GM18511 (cell line): ENCODE measurements around the gene HPS3.
A peak's percentile ranks its signal among the peaks of the same experiment; 100 is the strongest.

ENCODE experiments used
- ATAC-seq: cut with Tn5 transposase; IDR thresholded peaks from one replicate; pipeline ENCODE4 v1.9.1; 2021; ENCODE audit warnings: mild to moderate bottlenecking, moderate library complexity; ENCODE audit not compliant: unreplicated experiment

HPS3 gene

DNA sequence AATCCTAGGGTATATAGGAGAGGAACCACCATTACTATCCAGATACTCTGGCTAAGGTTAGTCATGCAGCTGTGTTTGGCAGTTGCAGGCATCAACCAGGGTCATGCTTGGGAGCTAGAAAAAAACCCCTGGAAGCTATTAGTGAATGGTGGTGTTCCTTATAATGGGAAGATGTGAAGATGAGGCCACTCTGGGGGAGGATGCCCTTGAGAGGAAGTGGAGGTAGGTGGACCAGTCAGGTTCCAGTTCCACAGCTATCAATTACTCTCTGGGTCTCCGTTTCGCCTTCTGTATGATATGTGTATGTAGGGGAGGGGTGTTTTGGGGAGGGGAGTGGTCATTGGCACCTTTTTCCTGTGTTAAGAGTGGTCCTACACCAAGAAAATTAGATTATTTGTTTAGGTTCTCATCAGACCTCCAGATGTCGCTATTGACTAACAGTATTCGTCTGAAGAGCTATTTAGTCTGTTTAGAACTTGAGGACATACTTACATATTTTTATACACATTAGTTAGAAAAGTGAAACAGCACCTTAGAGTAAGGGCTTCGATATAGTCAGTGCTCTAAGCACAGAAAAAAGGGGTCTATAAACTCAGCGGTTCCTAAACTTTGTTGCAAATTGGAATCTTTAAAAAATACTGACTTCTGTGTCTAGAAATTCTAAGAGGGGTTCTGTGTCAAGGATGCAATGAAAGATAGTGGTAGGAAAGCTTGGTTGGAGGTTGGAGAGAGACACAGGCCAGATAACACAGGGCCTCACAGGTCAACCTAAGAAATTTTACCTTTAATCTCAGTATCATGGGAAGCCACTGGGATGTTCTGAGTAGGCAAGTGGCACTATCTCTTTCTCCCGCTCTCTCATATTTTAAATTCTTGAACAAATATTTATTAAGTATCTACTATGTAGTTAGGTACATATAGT, 9.1 kb upstream of the HPS3 start:
- ATAC-seq = peak; percentile 76

DNA sequence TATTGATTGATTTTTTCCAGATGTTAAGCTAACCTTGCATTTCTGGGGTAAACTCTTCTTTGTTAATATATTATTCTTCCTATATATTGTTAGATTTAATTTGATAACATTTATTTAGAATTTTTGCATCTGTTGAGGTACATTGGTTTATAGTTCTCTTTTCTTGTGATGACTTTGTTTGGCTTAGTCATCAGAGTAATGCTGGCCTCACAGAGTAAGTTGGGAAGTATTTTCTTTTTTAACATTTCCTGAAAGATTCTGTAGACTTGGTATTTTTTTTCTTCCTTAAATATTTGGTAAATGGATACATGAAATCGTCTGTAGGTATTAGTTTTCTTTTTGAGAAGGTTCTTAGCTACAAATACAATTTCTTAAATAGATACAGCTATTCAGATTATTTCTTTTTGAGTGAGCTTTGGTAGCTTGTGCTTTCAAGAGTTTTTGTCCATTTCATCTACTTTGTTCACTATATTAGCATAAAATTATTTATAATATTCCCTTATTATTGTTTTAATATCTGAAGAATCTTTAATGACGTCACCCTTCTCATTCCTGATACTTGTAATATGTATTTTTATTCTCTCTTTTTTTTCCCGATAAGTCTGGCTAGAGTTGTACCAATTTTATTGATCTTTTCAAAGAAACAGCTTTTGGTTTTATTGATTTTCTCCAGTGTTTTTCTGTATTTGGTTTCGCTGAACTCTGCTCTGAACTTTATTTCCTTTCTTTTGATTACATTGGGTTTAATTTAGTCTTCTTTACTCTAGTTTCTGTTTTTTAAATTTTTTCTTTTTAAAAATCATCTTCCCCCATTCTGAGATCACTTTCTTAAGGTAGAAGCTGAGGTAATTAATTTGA, 6.5 kb upstream of the HPS3 start:
- no peak for ATAC-seq

DNA sequence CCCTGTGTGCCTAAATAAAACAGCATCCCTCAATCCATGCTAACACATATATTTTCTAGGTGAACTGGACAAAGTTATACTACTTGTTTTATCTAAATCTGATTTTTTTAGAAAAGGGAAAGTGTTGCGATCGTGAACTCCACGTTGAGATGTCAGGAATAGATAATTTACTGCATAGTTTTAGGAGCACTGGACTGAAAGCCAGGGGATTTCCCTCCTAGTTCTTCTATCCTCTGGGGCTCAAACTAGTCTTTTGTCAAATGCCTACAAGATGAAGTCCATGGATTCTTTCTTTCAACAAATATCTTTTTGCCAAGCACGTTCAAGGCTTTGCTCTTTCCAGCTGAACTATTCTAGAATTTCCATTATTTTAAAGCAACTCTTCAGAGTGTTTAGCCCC, 617 bp upstream of the HPS3 start:
- ATAC-seq = peak; percentile 6

DNA sequence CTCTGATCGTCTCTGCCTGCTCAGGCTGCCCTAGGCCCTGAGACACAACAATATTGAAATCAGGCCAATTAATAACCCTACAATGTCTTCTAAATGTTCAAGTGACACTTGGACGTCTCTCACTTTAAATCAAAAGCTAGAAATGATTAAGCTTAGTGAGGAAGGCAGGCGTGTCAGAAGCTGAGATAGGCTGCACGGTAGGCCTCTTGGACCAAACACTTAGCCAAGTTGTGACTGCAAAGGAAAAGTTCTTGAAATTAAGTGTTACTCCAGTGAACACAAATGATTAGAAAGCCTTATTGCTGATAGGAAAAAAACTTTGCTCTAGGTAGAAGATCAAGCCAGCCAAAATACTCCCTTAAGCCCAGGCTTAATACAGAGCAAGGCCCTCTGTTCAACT, 2.2 kb downstream of the HPS3 start:
- no peak for ATAC-seq

DNA sequence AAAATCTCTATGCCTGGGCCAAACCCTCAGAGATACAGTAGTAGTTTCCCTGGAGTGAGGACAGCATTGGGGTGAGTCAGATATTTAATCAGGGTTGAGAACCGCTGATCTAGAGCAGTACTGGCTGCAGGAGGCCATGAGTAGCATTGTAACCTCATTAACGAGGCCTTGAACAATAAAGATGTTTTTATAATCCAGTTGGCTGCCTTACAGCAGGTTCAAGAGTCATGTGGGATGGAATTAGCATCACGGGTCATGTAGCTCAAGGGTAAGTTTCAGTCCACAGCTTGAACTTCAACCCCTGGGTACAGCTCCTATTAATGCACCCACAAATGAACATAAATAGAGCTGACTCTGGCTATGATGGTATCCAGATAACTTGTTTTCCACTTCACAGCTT, 5.1 kb downstream of the HPS3 start:
- ATAC-seq = no peak

DNA sequence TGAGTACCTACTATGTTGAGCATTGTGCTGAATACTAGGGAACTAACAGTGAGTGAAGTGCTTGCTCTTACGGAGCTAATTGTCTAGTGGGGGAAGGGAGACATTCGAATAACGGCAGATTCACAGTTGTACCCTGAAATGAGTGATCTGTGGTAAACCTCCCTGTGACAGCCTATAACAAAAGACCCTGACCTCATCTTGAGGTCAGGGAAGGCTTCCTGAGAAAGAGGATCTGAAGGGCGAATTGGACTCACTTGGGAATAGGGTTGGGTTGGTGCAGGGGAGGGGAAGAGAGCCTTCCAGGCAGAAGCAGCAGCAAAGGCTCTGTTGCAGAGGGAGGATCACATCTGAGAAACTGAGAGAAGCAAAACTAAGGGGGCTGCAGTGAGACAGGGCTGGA, 13.2 kb downstream of the HPS3 start:
- ATAC-seq = no peak

DNA sequence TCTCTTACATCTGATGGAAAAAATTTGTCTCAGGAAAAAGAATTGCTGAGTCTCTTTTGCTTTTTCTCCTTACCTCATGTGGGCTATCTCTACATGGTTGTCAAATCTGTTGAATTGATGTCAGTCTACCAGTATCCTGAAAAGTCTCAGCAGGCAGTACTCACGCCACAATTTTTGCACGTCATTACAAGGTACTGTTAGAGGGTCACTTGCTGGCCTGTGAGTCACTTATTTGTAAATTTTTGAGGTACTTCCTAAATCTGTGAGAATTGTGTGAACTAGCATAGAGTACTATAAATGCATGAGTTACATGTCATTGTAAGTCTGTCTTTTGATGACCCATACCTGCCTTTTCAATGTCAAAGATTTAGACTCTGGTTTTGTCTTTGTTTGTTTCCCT, 15.9 kb downstream of the HPS3 start:
- ATAC-seq = peak; percentile 35

DNA sequence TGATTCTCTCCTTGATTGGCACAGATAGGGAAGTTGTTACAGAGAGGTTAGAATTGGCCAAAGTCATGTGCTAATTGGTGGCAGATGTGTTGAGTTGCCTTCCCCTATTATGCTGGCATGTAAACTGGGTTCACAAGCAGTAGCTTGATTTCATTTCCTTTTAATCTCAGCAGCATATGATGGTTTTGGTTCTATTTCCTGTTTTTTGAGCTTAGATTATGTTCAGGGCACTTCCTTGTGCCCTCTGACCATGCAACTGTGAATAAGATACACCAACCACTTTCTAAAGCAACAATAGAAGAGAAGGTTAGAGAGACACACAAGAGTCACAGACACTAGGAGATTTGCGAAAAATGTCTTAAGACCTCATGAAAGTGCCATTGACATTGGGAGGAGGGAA, 16.5 kb downstream of the HPS3 start:
- ATAC-seq = peak; percentile 90

DNA sequence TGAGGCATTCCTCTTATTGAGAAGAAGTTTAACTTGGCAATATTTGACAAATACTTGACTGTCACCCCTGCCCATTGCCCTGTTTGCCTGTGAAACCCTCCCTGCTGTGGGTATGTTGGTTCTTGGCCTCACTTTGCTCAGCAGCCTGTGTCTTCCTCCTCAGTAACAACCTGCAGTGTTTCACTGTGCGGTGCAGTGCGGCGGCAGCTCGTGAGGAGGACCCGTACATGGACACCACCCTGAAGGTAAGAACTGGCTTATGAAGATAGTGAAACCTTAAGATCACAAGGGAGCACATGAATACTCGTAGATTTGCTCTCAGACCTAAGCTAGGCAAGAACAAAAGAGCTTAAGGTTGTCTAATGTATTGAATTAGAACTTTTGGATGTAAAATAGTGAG, 21.0 kb downstream of the HPS3 start:
- ATAC-seq = no peak

DNA sequence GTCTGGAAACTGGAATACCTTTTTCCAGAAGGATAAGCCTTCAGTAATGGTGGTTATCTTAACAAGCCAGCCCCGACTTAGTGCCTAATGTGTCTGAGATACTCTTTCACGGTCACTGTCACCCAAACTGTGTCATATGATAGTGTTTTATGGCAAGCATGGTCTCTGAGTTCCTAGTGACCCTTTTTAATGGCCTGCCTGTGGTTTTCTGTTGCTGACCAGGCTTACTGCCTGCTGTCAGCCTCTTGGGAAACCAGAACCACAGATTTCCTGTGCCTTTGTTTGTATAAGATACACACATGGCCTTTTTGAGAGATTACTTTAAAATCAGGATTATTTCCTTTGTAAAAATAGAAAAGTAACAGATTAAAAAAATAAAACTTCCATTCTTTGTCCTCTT, 22.4 kb downstream of the HPS3 start:
- no peak for ATAC-seq

DNA sequence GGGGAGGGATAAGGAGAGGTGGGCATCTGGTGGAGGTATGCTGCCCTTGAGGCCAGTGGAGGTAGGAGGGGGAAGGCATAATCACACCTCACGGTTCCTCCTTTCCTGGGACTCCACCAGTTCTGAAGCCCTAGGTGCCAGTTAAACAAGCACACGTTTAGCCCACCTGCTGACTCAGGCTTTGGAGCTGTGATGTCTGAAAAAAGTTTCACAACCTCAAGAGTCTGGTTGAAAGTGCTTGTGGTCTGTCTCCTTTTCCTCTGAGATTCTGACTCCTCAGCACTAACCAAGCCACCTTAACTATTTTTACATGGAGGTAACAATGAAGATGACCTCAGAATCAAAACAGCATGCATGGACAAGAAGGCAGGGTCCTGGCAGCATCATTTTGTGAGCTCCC, 23.0 kb downstream of the HPS3 start:
- peak; percentile 97 for ATAC-seq

DNA sequence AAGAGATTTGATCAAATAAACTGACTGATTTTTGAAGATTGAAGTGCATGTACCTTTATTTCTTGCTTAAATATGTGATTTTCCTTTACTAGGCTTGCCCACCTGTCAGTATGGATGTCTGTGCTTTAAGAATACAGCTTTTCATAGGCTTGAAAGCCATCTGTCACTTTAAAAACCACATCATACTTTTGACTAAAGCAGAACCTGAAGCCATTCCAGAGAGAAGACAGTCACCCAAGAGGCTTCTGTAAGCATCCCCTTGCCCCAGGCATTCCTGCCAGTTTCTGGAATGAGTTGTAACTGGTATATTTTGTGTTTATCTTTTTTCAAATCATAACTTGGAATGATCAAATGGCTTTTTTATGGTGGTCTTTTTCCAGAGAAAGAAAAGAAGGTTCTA, 24.0 kb downstream of the HPS3 start:
- no peak for ATAC-seq

DNA sequence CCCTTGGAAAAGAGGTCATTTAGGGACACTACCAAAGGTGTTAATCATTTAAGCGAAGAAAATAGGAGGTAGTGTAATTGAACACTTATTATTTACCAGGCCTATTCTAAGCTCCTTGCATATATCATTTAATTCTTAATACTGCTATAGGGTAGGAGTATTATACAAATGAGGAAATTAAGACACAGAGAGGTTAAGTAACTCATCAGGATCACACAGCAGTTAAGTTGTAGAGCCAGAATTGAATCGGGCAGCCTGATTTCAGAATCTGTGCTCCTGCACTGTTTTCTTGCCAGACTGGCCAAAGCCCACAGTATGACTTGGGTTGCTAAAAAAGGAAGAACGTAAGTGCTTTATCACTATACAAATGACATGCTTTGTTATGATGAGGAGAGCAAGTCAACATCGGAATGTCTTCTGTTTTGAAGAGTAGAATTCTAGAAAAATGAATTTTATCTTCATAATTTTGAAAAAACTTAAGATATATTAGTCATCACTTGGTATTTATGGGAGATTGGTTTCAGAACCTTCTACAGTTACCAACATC, 31.4 kb downstream of the HPS3 start:
- no peak for ATAC-seq

DNA sequence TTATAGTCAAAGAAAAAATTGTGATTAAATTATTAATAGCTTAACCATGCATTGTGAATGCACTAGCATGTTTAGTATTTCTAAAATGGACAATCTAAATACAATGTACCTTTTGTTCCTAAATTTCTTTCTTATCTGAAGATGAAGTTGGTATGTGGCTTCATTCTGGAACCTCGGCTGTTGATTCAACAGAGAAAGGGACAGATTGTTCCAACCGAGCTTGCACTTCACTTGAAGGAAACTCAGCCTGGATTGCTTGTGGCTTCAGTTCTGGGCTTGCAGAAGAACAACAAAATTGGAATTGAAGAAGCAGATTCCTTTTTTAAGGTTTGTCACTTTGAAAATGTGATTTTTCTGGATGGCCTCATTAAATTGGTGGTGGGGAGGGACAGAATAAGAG, 32.6 kb downstream of the HPS3 start:
- no peak for ATAC-seq

DNA sequence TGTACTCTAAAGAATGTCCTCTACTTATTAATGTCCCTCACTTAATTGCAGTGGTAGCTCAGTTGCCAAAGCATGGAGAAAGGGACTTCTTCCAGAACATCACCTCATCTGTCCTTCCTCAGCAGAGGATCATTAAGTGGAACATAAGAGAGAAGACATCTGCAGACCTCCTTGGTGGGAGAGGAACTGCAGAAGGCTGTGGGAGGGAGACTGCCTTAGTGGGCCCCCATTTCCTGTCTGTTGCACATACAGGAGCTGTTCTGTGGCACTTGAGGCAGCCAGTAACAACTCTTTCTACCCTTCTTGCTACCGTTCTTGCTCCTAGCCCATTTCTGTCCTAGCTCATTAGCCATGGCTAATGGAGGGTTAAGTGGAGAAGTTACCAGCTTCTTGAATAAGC, 33.6 kb downstream of the HPS3 start:
- ATAC-seq = no peak

DNA sequence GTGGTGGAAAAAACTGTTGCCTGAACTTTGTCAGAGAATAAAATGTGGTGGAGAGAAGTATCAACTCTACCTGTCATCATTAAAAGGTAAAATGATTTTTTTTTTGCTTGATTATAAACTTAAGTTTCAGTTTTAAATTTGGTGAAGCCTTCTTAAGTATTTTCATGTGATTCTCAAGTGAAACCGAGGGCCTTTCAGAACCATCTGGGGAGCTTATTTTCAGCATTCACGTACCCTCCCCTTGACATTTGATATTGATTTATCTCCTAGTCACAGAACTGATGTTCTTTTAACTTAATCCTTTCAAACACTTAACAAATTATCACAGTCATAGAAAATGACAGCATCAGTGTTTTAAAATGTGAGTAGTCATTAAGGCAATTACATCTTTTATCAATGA, 38.5 kb downstream of the HPS3 start:
- no peak for ATAC-seq

DNA sequence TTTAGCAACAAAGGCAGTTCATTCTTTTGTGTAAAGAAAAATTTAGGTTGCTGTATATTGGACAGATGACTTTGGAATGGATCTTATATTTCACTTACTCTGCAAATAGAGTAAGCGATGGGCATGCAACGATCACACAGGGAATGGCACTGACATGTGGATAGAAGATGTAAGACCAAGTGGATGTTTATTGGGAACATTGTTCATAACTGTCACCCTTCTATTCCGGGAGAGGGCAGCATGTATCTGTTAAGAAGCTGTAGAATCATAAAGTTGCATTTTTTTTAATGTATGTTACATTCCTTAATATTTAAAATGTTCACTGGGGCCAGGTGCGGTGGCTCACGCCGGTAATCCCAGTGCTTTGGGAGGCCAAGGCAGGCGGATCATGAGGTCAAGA, 41.2 kb downstream of the HPS3 start:
- no peak for ATAC-seq

DNA sequence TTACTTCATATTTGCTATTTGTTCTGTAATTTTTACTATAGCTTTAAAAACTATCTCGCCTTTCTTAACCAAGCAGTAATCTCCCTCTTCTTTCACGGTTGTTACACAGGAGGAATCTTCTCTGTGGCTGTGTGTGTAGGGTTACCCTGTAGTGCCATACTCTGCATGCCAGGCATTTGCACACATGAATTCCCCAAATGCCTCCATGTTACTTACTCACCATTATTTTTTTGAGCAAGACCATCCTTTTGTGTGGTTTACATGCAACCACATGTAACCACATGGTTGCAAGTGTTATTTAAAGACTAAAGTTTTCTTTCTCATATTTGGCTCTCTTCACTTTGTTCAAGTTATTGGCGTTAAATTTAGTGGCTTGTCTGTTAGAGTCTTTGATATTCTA, 45.5 kb downstream of the HPS3 start:
- ATAC-seq = peak; percentile 89

DNA sequence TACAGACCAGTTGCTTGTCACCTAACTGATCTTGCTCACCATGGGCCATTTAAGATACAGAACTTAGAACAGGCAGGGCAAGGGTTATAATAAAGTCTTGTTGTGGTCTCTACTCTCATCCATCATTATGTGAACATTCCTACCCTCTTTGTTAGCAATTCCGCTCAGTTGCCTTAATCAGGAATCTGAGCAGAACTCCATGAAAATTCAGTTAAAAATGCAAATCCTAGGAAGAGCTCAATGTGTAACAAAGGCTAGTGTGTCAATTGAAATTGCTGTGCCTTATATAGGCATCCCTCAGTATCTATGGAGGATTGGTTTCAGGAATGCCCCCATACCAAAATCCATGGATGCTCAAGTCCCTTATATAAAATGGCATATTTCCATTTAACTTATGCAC, 47.7 kb downstream of the HPS3 start:
- no peak for ATAC-seq

DNA sequence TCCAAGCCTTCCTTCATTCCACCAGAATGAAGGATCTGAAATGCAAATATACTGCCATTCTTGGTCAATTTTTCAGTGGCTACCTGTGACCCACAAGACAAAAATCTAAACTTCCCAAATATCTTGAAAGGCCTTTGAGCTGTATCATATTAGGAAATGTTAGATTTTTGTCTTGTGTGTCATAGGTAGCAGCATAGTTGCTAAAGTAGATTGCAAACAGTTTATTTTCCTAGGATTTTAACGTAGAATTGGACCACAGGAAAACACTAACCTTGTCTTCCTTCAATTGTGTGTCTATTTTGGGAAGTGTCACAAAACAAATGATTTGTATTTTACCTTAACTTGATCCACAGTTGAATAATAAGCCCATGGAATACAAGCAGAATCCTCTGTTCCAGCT, 49.8 kb downstream of the HPS3 start:
- no peak for ATAC-seq

DNA sequence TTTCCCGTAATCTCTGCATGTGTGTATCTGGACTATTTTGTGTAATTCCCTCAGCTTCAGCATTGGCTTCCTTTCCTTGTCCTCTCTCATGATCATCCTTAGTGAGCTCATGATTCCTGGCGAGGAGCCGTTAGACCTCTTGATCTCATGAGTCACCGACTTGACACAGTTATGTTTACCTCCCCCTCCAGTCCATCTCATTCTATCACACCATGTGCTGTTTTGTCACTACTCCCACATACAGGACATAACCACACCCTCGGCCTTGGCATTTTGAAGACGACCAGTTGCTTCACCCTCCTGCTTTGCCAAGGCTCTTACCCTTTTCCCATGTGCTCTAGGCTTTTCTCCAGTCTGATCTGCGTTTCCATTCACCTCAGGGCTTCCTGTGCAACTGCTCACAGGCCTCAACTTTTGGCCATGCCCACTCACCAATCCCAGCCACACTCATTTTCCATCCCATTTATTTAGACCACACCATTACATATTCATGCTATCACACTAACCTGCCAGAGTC, 50.7 kb downstream of the HPS3 start:
- no peak for ATAC-seq

DNA sequence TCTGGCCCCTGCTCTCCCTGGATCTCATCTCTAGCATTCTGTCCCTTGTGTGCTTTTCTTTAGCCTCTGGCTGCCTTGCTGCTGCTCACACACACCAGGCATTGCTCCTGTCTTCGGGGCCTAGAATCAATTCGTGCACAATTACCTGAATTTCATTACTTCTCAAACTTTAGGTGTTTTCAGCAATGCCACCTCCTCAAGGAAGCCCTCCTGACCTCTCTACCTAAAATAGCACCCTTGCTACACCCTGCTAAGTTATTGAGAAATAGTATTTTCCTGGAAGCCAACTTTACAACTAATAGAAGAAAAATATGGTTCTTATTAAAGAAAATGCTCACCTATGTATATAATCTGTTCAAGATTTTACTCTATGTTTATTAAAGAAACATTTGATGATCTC, 51.7 kb downstream of the HPS3 start:
- no peak for ATAC-seq
